Esophagus squamous epithelium (tissue), 5 donors: ENCODE results near the gene KLK6. TPM values are rescaled to one million over a fixed set of nuclear protein-coding genes. Genes with fewer than 3 reads are reported as not detected.

Experiments
- DNase-seq: peaks from one replicate; lab custom pipeline; 2025; lab: John Stamatoyannopoulos, UW
- H3K27ac ChIP-seq, 4 donors: fragments of 200-600 bp; sonication (generic); one replicate each; pipeline ENCODE4 v1.5.1; 2016 to 2019; ENCODE audit warnings: mild to moderate bottlenecking in 1 of 4
- H3K27me3 ChIP-seq, 4 donors: fragments of 200-600 bp; sonication (generic); 1 replicate in 3 of 4; 2 replicates in 1 of 4; pipeline versions ENCODE4 v1.5.1 to v1.6.0; 2017 to 2021; ENCODE audit warnings: antibody characterized with exemption in 1 of 4
- H3K36me3 ChIP-seq, 3 donors: fragments of 200-600 bp; sonication (generic); one replicate each; pipeline ENCODE4 v1.5.1; 2016 to 2019
- H3K4me1 ChIP-seq, 3 donors: fragments of 200-600 bp; sonication (generic); one replicate each; pipeline ENCODE4 v1.5.1; 2017 to 2019
- H3K4me3 ChIP-seq, 4 donors: fragments of 200-600 bp; sonication (generic); 1 replicate in 3 of 4; 2 replicates in 1 of 4; pipeline ENCODE4 v1.5.1; 2016 to 2019; ENCODE audit warnings: mild to moderate bottlenecking in 2 of 4, moderate library complexity in 1 of 4
- H3K9me3 ChIP-seq, 3 donors: fragments of 200-600 bp; sonication (generic); one replicate each; pipeline ENCODE4 v1.5.1; 2016 to 2019
- CTCF ChIP-seq, 6 experiments: fragments of 450-650 bp in 4 of 6; fragments of 200-600 bp in 2 of 6; sonication (generic) in 2 of 6; IDR thresholded peaks; one replicate each; pipeline ENCODE4 v1.5.1; 2016 to 2019; ENCODE audit warnings: antibody characterized with exemption in 6 of 6, mild to moderate bottlenecking in 4 of 6, moderate library complexity in 4 of 6
- POLR2A ChIP-seq, 4 donors: fragments of 450-650 bp; IDR thresholded peaks; one replicate each; pipeline ENCODE4 v1.6.1; 2017; ENCODE audit warnings: antibody characterized with exemption in 4 of 4, mild to moderate bottlenecking in 4 of 4, moderate library complexity in 3 of 4
- WGBS, 2 donors: methylation state at CpG; one replicate each; pipeline ENCODE4 v1.1.5; 2018; 5-methylcytosine and 5-hydroxymethylcytosine counted together
- intact Hi-C: fragments of 100-400 bp; cut with DNase I; formaldehyde crosslinking; loops from one replicate; pipeline ENCODE4 v1.15.0; 2022
- total RNA-seq, 4 donors: library from RNA; depleted of rRNA; stranded (reverse); fragments of >200 nt; gene quantifications; one replicate each; pipeline ENCODE4 v1.1.0, GENCODE V29; 2016
- donor health status: DM: yes; HTN: yes; CAD: no.

KLK6 gene
- total RNA-seq, 4 donors from 2014 or later, result 6.1 to 160 (median 102) TPM

GRCh38 chr19:50968716-50969412 lies 527 bp downstream of the KLK6 start:
- Histone ChIP-seq H3K27me3 (peaks cover 0 to 80% (median 0%) of the 10 kb centered on the region in 4 donors), H3K27ac (peak overlapping the region; percentile 31 to 57 (median 55)), H3K4me1 (peaks cover 10 to 50% (median 13%) of the 10 kb centered on the region in 3 donors), H3K9me3 (no peaks in the 10 kb centered on the region), H3K4me3 (peak overlapping the region in 1 of 4 donors; percentile 24), H3K36me3 (no peaks in the 10 kb centered on the region)
- WGBS, 2 donors, result 0 to 40% methylated on average over 1 to 3 of the region's 7 CpGs
- no peak for DNase-seq
- intact Hi-C loops, result no loop called here
- TF ChIP-seq POLR2A (IDR thresholded peaks at IDR 0.05) (no peak), CTCF (IDR thresholded peaks at IDR 0.05) (no peak)

DNA sequence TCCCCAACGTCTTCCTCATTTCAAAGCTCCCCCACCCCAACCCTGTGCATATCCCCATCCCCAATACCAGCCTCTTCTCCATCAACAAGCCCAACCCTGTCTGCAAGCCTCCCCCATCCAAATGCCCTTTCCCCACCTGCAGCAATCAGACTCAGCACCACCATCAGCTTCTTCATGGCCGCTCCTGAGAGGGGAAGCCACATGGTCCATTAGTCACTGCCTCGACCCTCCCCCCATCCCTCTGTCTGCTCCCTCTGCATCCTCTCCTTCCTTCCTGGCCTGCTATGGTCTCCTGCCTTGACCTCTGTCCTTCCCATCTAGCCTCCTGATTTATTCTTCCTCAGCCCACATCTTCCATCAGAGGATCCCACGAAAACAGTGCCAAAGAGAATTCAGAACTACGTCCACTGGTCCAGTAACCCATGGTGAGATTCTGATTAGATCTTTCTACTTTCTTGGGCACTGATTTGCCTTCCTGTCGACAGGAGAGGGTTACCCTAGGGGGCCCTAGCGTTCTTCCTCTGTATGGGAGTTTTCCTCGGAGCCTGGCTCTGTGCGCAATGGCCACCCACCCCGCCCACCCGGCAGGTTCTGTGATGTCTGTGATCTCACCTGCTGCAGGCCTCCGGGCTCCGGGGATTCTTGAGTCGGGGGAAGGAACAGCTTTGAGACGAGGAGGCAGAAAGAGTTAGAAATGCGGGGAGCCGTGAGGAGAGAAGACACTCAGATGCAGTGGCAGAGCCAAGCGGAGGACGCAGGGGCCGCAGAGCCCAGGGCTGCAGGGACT lies 1.3 kb downstream of the KLK6 start:
- no peak for DNase-seq
- Histone ChIP-seq H3K9me3 (no peaks in the 10 kb centered on the region), H3K36me3 (no peaks in the 10 kb centered on the region), H3K27me3 (peaks cover 0 to 79% (median 0%) of the 10 kb centered on the region in 4 donors), H3K27ac (no peak overlapping the region), H3K4me3 (no peak overlapping the region), H3K4me1 (peaks cover 10 to 48% (median 13%) of the 10 kb centered on the region in 3 donors)
- intact Hi-C loops, result no loop called here
- TF ChIP-seq POLR2A (IDR thresholded peaks at IDR 0.05) (no peak), CTCF (IDR thresholded peaks at IDR 0.05) (no peak)
- WGBS, 2 donors, result 51 to 70% methylated on average over 11 to 13 of the region's 20 CpGs

- H3K27me3 ChIP-seq, result peaks cover 0 to 43% (median 0%) of the 10 kb centered on the region in 4 donors
- no peak overlapping the region for H3K27ac ChIP-seq
- TF ChIP-seq CTCF (IDR thresholded peaks at IDR 0.05) (no peak), POLR2A (IDR thresholded peaks at IDR 0.05) (no peak)
- intact Hi-C loops, result no loop called here
- WGBS, 2 donors, result 87 to 89% methylated on average over 3 of the region's 3 CpGs
- H3K9me3 ChIP-seq, result no peaks in the 10 kb centered on the region
- H3K36me3 ChIP-seq, result no peaks in the 10 kb centered on the region
- H3K4me3 ChIP-seq, result no peak overlapping the region
- no peak for DNase-seq
- peaks cover 3 to 25% (median 6%) of the 10 kb centered on the region in 3 donors for H3K4me1 ChIP-seq
Observed at GRCh38 chr19:50964266-50964665, 5.1 kb downstream of the KLK6 start.

GRCh38 chr19:50963381-50963780 lies 6.0 kb downstream of the KLK6 start:
- WGBS, 2 donors, result 45 to 94% methylated on average over 1 to 4 of the region's 6 CpGs

More at GRCh38 chr19:50963381-50963780, 6.0 kb downstream of the KLK6 start:
- intact Hi-C loops, result no loop called here
- Histone ChIP-seq H3K27me3 (peaks cover 0 to 41% (median 0%) of the 10 kb centered on the region in 4 donors), H3K27ac (no peak overlapping the region), H3K36me3 (no peaks in the 10 kb centered on the region), H3K4me3 (no peak overlapping the region), H3K9me3 (no peaks in the 10 kb centered on the region), H3K4me1 (peaks cover 0 to 16% (median 0%) of the 10 kb centered on the region in 3 donors)
- TF ChIP-seq CTCF (IDR thresholded peaks at IDR 0.05) (no peak), POLR2A (IDR thresholded peaks at IDR 0.05) (no peak)
- no peak for DNase-seq
